Effector memory CD8-positive, alpha-beta T cell (primary cell): ENCODE results near the gene MEAF6.

Experiments used
- ATAC-seq: fragments of 150-1000 bp; cut with Tn5 transposase; replicated peaks from 2 replicates; pipeline ENCODE4 v1.10.0; 2021; ENCODE audit warnings: mild to moderate bottlenecking, moderate library complexity
- DNase-seq, 3 experiments: peaks; one replicate each; pipeline ENCODE4 v3.0.0; 2021
- H3K27ac Mint-ChIP-seq, 2 donors: one replicate each; pipeline ENCODE4 v1.8.0; 2022; ENCODE audit warnings: mild to moderate bottlenecking in 2 of 2, mixed read lengths in 2 of 2, moderate library complexity in 2 of 2
- H3K27me3 Mint-ChIP-seq, 2 donors: one replicate each; pipeline ENCODE4 v1.8.0; 2022; ENCODE audit warnings: mixed read lengths in 2 of 2
- H3K36me3 Mint-ChIP-seq: one replicate; pipeline ENCODE4 v1.8.0; 2022; ENCODE audit warnings: mild to moderate bottlenecking, moderate library complexity, mixed read lengths; ENCODE audit not compliant: insufficient read depth
- H3K4me1 Mint-ChIP-seq, 2 donors: one replicate each; pipeline ENCODE4 v1.8.0; 2022; ENCODE audit warnings: low read depth in 2 of 2, mixed read lengths in 2 of 2
- H3K4me3 Mint-ChIP-seq, 2 donors: one replicate each; pipeline ENCODE4 v1.8.0; 2022; ENCODE audit warnings: mild to moderate bottlenecking in 2 of 2, mixed read lengths in 2 of 2, moderate library complexity in 2 of 2
- H3K9me3 Mint-ChIP-seq, 2 donors: one replicate each; pipeline ENCODE4 v1.8.0; 2022; ENCODE audit warnings: mixed read lengths in 2 of 2

Gene MEAF6

DNA sequence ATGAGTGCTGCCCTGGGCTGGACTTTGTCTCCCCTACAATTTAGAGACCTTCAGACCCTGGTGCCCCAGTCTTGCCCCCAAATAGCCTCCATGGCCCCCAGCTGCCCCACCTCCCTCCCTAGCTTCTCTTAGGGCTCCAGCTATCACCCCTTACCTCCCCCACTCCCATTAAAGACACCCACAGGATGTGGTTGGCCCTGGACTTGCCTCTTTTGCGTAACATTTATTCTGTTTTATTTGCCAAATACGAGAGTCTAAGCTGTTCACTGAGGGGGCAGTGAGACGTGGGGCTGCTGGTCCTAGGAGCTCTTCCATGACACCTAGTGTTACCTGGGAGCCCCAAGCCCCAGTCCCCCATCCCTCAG lies 35.7 kb downstream of the MEAF6 start:
- Mint-ChIP-seq H3K36me3 (peaks cover 100% of the 10 kb centered on the region), H3K4me1 (peaks cover 53 to 64% of the 10 kb centered on the region in 2 donors), H3K4me3 (peak overlapping the region; percentile 92 to 93), H3K27me3 (no peaks in the 10 kb centered on the region), H3K27ac (peak overlapping the region; percentile 98 to 99), H3K9me3 (no peaks in the 10 kb centered on the region)
- DNase-seq: peak; percentile 42 to 56 (median 46)
- peak; percentile 26 for ATAC-seq

DNA sequence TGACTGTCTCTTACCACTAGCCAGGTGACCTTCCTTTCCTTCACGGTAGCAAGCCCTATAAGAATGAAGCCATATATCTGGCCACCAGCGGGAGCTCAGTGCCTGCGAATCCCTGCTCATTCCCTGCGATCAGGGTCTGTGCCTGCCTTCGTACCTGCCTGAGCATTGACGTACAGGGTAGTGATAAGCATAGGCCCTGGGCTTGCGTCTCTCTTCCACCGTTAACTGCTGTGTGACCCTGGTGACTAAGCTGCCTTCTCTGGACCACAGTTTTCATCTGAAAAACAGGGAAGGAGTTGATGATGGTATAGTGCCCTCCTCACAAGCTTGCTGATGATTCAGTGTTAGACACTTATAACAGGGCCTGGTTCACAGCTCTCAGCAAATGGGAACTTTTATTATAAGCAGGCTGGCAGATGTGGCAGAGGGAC lies 36.1 kb downstream of the MEAF6 start:
- Mint-ChIP-seq H3K27ac (peak overlapping the region; percentile 98 to 99), H3K36me3 (peaks cover 100% of the 10 kb centered on the region), H3K27me3 (no peaks in the 10 kb centered on the region), H3K4me1 (peaks cover 55 to 67% of the 10 kb centered on the region in 2 donors), H3K9me3 (no peaks in the 10 kb centered on the region), H3K4me3 (peak overlapping the region; percentile 92 to 93)
- peak; percentile 39 to 58 (median 41) for DNase-seq
- peak; percentile 16 for ATAC-seq

DNA sequence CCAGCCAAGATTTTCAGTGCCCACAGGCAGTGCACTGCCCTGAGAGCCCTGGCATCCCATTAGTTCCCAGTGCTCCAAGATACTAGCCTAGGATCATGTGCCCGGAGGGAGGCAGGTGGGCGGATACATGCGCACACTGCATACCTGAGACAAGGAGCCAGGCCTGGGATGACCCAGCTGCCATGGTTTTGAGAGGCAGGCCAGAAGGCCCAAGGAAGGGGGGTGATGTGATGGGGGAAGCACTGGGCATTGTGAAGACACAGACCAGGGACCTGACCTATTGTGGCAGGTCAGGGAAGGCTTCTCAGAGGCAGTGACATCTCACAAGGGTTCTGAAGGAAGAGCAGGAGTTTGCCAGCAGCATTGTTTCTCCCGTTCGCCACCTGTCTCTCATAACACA lies 36.6 kb downstream of the MEAF6 start:
- Mint-ChIP-seq H3K27ac (peak overlapping the region; percentile 98 to 99), H3K9me3 (no peaks in the 10 kb centered on the region), H3K4me3 (peak overlapping the region; percentile 92 to 93), H3K4me1 (peaks cover 60 to 70% of the 10 kb centered on the region in 2 donors), H3K27me3 (no peaks in the 10 kb centered on the region), H3K36me3 (peaks cover 100% of the 10 kb centered on the region)
- ATAC-seq (no peak), DNase-seq (no peak)

DNA sequence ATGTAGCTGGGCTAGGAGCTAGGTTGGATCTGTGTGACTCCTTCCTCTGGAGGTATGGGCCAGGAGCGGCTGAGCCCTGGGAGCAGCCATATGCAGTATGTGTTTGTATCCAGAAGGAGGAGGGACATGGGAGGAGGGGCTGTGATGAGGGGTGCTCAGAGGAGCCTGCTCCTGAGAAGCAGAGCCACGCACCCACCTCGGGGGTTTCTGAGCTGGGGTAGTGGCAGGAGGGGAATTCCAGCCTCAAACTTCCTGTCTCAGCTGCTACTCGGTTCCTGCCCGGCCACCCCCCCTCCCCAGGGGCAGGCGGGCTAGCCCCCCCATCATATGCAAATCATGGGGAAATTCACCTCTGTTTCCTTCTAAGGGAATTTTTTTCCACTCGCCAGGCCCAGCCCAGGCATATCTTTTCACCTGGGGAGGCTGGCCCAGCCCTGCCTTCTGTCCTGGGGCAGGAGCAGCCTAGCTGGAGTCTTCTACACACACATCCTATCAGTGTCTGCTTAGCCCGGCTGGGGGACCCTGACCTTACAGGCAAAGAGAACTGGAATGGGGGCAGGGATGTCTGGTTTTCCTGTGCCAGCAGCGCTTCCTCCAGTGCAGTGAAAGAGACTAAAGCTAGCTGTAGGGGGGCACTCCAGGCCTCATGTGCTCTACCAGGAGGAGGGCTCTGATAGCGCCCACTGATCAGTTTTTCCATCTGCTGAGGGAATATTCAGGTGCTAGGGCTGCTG lies 37.2 kb downstream of the MEAF6 start:
- DNase-seq (peak; percentile 79 to 84 (median 81)), ATAC-seq (peak; percentile 58)
- Mint-ChIP-seq H3K27me3 (no peaks in the 10 kb centered on the region), H3K27ac (peak overlapping the region; percentile 98 to 99), H3K36me3 (peaks cover 100% of the 10 kb centered on the region), H3K4me1 (peaks cover 62 to 73% of the 10 kb centered on the region in 2 donors), H3K9me3 (no peaks in the 10 kb centered on the region), H3K4me3 (peak overlapping the region; percentile 92 to 93)

DNA sequence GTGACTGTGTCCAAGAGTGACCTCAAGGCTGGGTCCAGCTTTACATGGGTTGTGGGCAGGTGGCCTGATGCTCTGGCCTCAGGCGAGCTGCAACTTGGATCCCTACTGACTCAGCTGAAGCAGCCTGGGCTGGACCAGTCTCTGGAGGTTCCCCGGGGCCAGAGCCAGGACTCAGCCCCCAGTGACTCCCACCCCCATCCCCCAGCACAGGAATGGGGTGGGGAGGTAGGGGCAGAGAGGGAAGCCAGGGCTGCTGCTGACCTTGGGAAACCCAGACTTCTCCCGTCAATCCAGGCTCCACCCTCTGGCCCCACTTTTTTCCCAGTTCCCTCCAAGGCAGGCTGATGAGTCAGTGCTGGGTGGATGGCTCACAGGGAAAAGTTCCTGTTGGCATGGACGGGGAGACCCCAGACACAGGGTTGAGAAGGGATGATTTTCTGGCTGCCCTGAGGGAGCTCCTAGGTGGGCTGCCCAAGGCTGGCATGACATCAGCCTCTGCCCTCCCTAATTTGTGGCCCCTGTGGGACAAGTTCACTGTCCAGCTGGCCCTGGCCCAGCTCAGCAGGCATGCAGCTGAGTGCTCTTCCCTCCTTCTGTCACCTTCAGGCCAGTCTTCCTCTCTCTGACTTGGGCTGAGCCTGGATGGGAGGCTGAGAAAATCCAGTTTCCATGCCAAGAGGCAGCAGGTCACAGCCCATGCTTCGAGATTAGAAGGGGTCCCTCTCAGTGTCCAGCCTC lies 37.9 kb downstream of the MEAF6 start:
- H3K4me1 Mint-ChIP-seq: peaks cover 64 to 77% of the 10 kb centered on the region in 2 donors

DNA sequence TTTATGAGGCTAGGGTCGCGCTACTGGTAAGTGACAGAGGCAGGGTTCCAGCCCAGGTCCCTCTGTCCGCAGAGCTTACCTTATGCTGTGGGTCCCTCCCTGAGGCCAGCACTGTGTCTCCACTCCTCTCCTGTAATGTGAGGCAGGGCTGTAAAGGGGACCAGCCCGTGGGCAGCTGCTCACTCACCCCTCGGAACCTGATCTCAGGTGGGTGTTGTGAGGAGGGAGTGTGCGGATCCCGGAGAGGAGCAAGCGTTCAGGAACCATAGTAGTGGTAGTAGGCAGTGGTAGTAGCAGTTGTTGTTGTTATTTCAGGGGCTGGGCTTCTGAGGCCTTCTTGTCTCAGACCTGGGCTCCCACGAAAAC lies 38.5 kb downstream of the MEAF6 start:
- Mint-ChIP-seq H3K36me3 (peaks cover 87% of the 10 kb centered on the region), H3K4me1 (peaks cover 59 to 74% of the 10 kb centered on the region in 2 donors), H3K4me3 (peak overlapping the region; percentile 92 to 93), H3K9me3 (no peaks in the 10 kb centered on the region), H3K27ac (peak overlapping the region; percentile 98 to 99), H3K27me3 (no peaks in the 10 kb centered on the region)
- DNase-seq (no peak), ATAC-seq (no peak)

More for the DNA sequence above, 37.9 kb downstream of the MEAF6 start:
- DNase-seq (peak in 1 of 3 experiments; percentile 10), ATAC-seq (no peak)
- Mint-ChIP-seq H3K9me3 (no peaks in the 10 kb centered on the region), H3K4me3 (peak overlapping the region; percentile 92 to 93), H3K36me3 (peaks cover 92% of the 10 kb centered on the region), H3K27me3 (no peaks in the 10 kb centered on the region), H3K27ac (peak overlapping the region; percentile 98 to 99)

DNA sequence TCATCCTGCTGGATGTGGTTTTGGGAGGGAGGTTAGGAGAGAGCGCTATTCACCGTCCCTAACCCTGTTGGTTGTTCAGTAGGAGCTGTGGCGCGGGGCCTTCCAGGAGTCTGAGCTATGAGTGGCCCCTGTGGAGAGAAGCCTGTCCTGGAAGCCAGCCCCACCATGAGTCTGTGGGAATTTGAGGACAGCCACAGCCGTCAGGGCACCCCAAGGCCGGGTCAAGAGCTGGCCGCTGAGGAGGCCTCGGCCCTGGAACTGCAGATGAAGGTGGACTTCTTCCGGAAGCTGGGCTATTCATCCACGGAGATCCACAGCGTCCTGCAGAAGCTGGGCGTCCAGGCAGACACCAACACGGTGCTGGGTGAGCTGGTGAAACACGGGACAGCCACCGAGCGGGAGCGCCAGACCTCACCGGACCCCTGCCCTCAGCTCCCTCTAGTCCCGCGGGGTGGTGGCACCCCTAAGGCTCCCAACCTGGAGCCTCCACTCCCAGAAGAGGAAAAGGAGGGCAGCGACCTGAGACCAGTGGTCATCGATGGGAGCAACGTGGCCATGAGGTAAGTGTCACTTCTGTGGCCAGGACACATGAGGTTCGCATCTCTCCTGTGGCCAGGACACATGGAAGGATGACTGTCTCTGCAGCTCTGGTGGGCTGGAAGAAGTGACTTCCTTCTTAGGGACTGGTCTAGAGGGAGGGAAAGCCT lies 39.0 kb downstream of the MEAF6 start:
- peaks cover 59 to 69% of the 10 kb centered on the region in 2 donors for H3K4me1 Mint-ChIP-seq

DNA sequence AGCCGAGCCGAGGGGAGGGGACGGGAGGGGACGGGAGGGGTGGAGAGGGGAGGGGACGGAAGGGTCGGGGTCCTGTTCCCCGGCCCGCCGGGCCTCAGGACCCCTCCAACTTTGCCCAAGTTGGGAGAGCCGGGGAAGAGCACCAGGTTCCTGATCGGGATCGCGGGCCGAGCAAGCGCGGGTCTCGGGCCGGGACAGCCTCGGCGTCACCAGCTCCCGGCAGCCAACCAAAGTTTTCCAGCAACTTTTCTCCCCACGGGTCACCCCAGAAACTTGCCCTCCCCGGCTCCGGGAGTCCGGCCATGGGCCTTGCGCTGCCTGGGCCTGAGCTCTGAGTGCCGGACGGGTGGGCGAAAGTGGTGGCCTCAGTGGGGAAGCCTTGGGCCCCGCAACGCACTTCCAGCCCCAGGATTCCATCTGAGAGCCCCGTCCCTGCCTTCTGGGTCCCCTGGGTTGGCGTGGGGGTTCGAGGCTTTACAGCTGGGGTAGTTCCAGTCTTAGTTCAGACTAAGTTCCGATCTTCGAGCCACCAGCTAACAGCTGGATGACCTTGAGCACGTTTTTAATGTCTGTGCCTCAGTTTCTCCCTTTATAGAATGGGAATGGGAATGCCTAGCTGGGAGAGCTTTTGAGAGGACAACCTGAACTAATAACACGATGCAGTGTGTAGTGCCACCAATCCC lies 39.7 kb downstream of the MEAF6 start:
- DNase-seq (peak in 1 of 3 experiments; percentile 23), ATAC-seq (no peak)
- peak overlapping the region; percentile 98 to 99 for H3K27ac Mint-ChIP-seq
- peaks cover 75% of the 10 kb centered on the region for H3K36me3 Mint-ChIP-seq
- H3K4me1 Mint-ChIP-seq: peaks cover 59 to 66% of the 10 kb centered on the region in 2 donors
- H3K9me3 Mint-ChIP-seq: no peaks in the 10 kb centered on the region
- peak overlapping the region; percentile 92 to 93 for H3K4me3 Mint-ChIP-seq
- no peaks in the 10 kb centered on the region for H3K27me3 Mint-ChIP-seq

More for the DNA sequence above, 39.0 kb downstream of the MEAF6 start:
- peak overlapping the region; percentile 98 to 99 for H3K27ac Mint-ChIP-seq
- H3K9me3 Mint-ChIP-seq: no peaks in the 10 kb centered on the region
- no peaks in the 10 kb centered on the region for H3K27me3 Mint-ChIP-seq
- DNase-seq: peak in 2 of 3 experiments; percentile 4 to 11
- H3K4me3 Mint-ChIP-seq: peak overlapping the region; percentile 92 to 93
- ATAC-seq: no peak
- H3K36me3 Mint-ChIP-seq: peaks cover 81% of the 10 kb centered on the region

DNA sequence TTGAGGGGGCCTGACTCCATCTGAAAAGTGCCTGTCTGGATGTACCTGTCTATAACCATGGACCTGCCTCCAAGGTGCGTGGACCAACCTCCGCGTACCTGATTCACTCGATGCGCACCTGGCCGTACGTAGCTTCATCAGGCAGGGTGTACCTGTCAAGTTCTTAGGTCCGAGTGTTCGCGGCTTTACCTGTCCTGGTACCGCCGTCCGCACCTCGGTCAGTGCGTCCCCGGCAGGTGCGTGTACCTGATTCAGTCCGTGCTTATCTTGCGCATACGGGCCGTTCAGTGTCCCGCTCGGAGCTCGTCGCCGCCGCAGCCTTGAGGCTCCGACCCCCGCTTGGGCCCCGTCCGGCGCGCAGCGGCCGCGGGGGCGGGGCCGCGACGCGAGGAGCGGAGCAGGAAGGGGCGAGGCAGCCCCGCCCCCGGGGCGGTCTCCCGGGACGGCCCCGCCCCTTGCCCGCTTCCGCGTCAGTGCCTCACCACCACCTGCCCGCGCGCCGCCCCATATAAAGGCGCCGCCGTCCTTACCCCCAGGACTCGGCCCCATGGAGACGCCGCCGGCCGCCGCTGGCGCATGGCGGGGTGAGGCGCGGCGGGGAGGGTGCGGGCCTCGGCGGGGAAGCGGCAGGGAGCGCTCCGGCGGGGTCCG lies 40.4 kb downstream of the MEAF6 start, which contains the start of gene ZC3H12A:
ZC3H12A (plus strand) TSS at position 535 of the 651 bp plus-strand sequence. CDS start 917 bp downstream, outside the sequence.
- Mint-ChIP-seq H3K36me3 (peaks cover 68% of the 10 kb centered on the region), H3K4me1 (peaks cover 59 to 62% of the 10 kb centered on the region in 2 donors), H3K27me3 (no peaks in the 10 kb centered on the region), H3K27ac (peak within 1 kb of the TSS; percentile 98 to 99), H3K4me3 (peak within 1 kb of the TSS; percentile 92 to 93), H3K9me3 (no peaks in the 10 kb centered on the region)
- ATAC-seq (peak; percentile 59), DNase-seq (peak; percentile 89 to 94 (median 90))

DNA sequence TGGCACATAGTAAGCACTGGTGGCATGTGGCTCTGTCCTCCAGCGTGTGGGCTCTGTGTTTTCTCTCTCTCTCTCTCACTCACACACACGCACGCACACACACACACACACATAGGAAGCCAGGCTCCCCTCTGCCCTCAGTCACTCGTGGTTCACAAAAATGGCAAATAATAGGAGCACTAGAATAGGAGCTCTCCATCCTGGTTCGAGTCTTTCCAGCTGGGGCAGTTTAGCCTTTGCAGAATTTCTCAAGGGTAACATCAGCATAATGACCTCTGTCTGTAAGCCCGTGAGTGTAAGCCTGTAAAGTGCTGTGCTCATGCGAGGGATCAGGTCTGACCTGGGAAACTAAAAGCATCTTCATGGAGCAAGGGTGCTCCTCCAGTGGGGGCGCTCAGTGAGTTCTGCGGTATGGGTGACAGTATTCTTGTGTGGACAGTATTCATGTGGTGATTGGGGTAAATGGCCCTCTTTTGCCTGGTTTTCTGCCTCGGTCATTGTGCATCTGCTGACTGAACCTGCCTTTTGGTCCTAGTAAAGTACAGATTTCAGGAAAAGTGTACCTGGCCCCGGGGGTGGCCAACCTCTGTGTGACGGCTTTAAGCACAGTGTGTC lies 41.0 kb downstream of the MEAF6 start:
- Mint-ChIP-seq H3K27me3 (no peaks in the 10 kb centered on the region), H3K4me1 (peaks cover 55 to 57% of the 10 kb centered on the region in 2 donors), H3K4me3 (peak overlapping the region; percentile 92 to 93), H3K27ac (peak overlapping the region; percentile 98 to 99), H3K9me3 (no peaks in the 10 kb centered on the region), H3K36me3 (peaks cover 62% of the 10 kb centered on the region)
- ATAC-seq (peak; percentile 32), DNase-seq (peak in 2 of 3 experiments; percentile 47 to 55)

DNA sequence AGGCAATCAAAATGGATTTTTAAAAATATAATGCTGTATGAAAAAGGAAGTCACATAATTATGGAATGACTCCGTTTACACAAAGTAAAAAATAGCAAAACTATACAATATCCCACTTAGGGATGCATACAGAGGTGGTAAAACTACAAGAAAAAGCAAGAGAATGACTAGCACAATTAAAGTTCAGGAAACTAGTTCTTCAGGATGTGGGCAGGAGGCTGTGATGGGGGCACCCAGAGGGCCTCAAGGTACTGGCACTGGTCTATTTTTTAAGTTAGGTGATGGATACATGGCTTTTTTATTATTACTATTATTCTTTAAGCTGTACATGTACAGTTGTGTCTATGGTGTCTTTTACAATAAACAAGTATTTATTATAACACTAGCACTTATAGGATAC lies 41.6 kb downstream of the MEAF6 start:
- Mint-ChIP-seq H3K4me1 (peaks cover 49 to 52% of the 10 kb centered on the region in 2 donors), H3K4me3 (peak overlapping the region; percentile 92 to 93), H3K27me3 (no peaks in the 10 kb centered on the region), H3K36me3 (peaks cover 56% of the 10 kb centered on the region), H3K27ac (peak overlapping the region; percentile 98 to 99), H3K9me3 (no peaks in the 10 kb centered on the region)
- ATAC-seq (peak; percentile 14), DNase-seq (peak in 1 of 3 experiments; percentile 8)

DNA sequence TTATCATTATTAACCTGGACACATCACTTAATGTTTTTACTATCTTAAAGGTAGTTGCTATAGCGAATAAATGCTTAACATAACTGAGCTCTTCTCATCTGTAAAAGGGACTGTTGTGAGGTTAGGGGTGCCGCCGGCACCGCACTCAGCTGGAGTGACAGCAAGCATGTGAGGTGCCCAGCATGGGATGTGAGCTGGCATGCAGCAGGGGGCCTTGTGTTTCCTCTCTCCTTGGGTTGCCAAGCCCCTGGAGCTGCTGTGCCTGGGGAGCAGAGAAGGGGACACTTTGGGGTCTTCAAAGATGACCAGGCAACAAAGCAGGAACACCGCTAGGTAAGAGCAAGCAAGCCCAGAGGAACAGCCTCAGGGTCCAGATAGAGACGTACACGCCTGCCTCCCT lies 42.3 kb downstream of the MEAF6 start:
- Mint-ChIP-seq H3K9me3 (no peaks in the 10 kb centered on the region), H3K4me3 (peak overlapping the region; percentile 92 to 93), H3K27me3 (no peaks in the 10 kb centered on the region), H3K4me1 (peaks cover 44 to 45% of the 10 kb centered on the region in 2 donors), H3K36me3 (peaks cover 49% of the 10 kb centered on the region), H3K27ac (peak overlapping the region; percentile 98 to 99)
- DNase-seq (no peak), ATAC-seq (no peak)
